HL-60/S4 treated with retinoic acid at 250 ng/mL for 4 days and 3 days (cell line): ENCODE results near the gene ZBTB43.

Experiments used
- in situ Hi-C: fragments of 300-500 bp; cut with MboI; formaldehyde crosslinking; loops from 2 replicates; pipeline ENCODE4 v1.7.0; 2022; ENCODE audit warnings: low sequenced_read_pairs

The ZBTB43 gene

DNA sequence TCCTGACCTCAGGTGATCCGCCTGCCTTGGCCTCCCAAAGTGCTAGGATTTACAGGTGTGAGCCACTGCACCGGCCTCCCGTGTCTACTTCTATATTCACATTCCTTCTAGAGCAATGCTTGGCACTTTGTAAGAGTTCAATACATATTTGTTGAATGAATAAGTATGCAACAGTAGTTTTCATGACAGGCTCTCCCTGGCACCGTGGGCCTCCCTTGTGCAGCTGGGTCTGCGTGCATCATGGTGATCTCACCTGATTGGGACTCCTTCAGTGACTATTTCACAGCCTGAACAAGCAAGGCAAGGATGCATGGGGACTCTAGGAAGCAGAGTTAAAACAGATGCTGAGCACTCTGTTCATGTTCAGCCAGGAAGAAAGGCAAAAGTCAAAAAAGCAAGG is 48.8 kb downstream of the ZBTB43 start:
- in situ Hi-C loops, result no loop called here

DNA sequence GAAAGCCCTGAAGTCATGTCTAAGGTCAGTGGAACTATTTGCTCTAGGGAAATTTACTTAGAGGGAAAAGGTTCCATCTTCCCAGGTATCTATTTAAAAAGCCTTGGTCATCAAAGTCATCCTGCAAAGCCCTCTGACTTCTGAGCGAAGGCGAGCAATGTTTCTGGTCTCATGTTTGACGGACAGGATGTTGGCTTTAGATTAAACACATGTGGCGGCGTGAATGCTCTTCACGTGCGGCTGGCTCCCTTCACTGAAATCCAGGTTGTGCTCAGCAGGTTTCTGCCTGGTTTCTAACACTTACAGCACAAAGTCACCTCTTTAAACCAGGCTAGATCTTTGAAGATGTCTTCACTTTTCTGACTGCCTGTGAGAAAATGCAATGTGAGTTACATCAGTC is 49.9 kb downstream of the ZBTB43 start:
- in situ Hi-C loops, result no loop called here

DNA sequence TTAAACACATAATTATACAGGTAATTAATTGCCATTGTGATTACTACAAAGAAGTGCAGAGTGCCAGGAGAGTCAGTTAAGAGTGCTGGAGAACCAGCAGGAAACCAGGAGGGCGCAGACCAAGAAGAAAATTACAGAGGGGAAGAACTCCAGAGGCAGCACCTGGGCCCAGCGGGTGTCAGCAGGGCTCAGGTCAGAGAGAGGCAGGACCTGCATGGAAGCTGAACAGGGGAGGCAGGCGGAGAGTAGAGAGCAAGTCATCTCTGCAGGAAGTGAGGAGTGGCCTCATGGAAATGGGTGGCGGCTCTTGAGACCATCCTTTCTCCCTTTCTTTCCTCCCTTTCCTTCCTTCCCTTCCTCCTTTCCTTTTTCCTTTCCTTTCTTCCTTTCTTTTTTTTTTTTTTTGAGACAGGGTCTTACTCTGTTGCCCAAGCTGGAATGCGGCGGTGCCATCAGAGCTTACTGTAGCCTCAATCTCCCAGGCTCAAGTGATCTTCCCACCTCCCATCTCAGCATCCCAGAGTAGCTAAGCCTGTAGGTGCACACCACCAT is 51.6 kb downstream of the ZBTB43 start:
- in situ Hi-C loops, result no loop called here

DNA sequence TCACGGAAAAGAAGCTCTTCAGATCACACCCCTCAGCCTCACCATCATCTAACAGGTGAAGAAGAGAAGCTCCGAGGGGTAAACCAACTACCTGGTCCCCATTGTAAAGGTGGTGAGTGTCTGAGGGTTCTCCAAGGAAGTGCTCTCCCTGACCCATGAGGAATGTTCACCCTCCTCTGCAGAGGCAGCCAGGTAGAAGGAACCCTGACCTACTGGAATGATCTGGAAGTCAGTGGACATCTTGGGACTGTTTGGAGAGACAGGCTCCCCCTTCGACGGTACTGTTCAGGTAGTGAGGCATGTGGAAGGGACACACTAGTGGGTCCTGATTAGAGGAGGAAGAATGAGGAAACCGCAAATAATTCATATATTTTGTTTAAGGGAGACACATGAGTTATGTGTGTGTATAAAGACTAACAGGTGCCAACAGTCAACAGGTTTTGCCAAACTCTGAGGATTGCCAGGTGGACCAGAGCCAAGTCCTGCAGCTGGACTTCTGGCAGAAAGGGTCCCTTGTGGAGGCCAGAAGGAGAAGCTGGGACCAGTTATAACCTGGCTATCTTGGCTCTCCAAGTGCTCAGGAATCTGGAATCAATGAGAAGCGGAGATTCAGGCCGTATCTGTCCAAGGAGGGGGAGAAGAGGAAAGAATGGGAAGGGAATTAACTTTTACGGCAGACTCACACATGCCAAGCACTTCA is 52.6 kb downstream of the ZBTB43 start:
- in situ Hi-C loops, result no loop called here

DNA sequence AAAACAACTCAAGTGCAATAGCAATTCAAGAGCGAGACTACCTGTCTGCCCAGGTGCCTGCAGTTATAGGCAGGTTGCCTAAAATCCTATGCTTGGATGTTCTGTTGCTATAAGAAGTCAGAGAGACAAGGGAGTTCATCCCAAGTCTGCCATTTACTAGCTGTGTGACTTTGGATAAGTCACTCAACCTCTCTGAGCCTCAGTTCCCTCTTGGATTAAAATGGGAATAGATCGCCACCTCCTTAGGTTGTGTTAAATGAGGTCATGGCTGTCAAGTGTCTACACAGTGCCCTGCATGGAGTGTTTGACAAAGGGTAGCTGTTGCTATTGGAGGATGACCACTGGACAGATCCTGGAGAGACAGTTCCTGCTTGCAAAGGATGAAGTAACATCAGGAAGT is 54.3 kb downstream of the ZBTB43 start:
- in situ Hi-C loops, result no loop called here

DNA sequence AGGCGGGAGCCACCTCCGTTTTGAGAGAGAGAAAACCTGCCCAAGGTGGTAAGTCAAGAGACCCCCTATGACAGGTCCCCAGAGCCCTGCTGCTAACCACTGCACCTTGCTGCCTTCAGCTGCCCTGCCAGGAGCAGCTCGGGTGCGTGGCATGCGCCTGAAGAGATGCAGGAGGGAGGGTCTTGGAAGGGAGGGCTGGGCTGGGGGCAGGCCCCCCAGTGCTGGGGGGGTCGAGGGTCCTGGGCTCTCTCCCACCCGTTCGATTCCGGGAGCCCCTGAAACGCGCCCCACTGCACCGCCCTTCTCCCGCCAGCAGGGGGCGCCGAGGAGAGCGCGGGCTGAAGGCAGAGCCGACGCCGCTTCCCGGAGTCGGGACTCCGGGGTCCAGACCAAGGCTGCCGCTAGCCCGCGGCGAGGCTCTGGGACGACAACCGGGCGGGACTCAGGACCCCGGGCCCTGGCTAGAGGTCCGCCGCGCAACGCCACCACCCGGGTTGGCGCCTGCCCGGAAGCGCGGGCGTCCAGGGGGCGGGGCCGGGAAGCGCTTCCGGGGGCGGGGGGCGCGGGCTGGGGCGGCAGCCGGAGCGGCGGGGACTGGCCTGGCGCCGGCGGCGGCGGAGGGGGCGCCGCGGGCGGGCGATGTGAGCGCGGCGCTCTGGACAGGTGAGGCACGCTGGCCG is 55.4 kb downstream of the ZBTB43 start, which contains the start of gene ZBTB34:
Gene ZBTB34 (plus strand): TSS at position 563 of the 680 bp plus-strand sequence. CDS start 18,761 bp downstream, outside the sequence.
- in situ Hi-C loops, result no loop called here

DNA sequence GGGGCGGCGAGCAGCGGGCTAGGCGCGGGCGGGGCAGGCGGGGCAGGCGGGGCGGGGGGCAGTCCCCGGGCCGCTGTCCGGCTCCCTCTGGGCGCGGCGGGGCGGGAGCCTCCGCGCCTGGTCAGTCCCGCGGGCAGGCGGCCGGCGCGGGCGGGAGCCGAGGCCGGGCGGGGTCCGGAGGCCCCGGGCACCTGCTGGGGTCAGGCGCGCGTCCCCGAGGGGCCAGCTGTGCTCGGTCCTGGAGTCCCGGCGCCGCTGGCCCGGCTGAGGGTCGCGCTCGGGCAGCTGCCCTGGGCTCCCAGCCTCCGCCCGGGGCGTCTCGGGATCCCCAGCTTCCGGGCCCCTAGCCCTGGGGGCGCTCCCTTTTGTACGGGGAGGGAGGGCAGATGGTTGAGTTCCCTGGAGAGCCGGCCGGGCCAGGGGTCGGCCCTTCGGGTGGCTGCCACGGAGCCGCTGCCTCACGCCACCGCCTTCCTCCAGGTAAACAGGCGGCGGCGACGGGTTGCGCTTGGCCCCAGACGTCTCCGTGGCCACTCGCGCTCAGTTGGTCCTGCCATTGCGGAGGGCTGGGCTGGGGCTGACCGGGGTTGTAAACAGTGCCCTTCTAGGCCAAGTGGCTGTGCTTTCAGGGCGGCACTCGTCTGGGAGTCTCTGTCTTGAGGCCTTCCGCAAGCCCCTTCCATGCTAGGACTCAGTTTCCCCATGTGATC is 56.1 kb downstream of the ZBTB43 start:
- in situ Hi-C loops, result no loop called here

DNA sequence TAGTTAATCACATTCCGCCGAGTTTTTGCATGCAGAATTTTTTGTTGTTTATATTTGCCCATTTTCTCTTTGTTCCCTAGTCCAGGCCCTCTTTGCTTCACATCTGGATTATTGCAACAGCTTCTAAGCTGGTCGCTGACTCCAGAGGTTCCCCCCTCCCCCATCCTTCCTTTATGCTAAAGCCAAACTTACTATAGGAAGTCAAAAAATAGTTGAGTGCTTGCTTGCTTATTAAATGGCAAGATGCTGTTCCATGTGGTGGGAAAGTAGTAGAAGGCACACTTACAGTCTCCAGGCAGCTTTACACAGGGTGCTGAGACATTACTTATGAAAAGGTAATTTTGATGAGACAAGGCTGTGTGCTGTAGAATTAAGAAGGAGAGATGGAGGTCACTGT is 56.9 kb downstream of the ZBTB43 start:
- in situ Hi-C loops, result no loop called here

DNA sequence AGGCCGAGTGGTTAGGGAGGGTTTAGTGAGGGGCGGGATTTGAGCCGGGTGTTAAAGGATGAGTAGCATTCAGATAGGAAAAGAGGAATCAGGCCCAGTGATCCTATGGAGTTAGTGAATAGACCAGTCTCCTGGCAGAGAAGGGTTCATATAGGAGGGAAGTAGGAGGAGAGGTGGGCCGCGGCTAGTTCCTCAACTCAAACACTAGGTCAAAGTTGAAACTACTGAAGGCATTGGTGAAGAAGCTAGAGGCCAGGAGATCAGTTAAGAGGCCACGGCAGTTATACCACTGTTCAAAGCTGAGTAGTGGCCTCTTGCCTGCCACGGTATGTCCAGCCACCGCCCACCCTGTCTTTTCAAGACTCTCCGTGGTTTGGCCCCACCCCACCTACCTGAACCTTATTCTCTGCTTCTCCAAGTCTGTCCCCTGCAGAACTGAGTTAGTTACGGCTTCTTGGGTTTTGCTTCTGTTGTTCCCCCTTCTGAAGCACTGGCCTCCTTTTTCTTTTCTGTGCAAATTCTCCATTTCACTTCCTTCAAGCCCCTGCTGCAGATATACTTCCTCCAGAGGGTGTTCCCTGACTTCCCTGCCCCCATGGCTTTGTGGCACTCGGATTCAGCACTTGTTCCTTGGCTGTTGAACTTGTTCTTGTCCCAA is 57.4 kb downstream of the ZBTB43 start:
- in situ Hi-C loops, result no loop called here

DNA sequence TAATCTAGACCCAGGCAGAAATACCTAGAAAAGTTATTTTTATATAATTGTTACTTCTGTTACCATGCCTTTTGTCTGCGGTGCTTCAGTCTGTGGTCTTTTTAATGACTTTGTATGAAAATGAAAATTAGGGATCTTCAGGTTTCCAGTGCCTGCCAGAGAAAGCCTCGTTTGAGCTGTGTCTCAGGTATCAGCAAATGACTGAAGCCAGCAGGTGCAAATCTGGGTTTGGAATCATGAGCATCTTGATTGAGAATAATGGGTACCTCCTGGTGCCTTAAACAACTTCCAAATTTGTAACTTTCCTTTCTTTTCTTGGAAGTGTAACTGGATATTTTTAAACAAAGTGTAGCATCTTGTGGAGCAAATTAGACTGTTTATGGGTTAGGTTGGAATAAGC is 59.9 kb downstream of the ZBTB43 start:
- in situ Hi-C loops, result no loop called here

DNA sequence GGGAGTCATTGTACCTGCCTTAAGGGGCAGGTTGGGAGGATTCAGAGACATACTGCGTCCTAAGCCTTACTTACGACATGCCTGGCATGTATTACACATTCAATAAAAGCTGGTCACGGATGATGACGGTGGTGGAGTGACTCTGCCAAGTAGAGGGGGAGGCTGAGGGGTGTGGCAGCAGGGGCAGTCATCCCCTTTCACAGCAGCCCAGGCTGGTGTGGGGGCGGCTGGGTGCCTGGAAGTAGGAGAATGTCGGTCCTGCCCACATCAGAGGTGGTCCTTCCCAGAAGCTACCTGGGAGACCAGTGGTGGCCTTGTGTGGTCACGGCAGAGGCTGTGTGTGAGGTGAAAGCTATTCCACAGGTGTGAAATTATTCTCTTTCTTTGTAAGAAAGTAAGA is 64.5 kb downstream of the ZBTB43 start:
- in situ Hi-C loops, result no loop called here

DNA sequence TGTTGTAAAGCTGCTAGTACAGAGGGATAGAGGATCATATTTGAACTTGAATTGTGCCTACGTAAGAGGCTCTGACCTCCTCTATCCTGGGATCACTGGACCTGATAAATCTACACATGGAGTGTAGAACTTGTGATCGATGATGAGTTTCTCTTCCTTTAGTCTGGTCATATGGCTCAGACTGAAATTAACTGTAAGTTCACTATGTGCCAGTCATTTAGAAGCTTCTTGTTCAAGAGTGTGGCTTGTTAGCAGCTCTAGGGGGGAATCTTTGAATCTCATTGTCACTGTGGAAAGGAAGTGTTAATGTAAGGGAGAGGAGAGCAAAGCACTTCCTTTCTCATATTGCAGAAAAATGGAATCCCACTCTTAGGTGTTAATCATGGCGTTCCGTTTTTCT is 67.7 kb downstream of the ZBTB43 start:
- in situ Hi-C loops, result no loop called here

DNA sequence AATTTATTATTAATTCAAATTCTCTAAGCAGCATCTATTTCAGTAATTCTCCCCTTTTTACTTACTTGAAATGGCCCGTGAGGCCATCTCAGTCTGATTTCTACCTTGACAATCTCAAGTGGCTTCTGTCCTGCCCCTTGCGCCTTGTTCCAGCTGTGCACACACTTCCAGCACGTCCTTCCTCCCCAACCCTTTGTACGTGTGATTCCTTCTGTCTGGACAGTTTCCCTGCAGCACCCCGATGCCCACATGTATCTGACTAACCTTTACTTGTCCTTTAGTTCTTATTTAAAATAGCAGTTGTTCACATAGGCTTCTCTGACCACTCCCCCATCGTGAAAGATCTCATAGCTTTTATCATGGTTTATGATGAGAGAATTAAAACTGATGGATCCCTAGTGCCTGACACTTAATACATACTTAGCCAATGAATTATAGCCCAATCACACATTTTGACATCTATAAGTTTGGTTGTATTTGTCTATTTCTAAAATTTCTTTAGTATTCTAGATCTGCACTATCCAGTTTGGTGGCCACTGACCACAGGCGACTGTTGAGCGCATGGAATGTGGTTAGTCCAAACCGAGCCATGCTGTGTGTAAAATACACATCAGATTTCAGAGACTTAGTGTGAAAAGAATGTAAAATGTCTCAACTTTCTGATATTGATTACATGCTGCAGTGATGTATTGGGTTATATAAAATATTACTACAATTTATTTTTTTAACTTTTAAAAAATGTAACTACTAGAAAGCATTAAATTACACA is 69.9 kb downstream of the ZBTB43 start:
- in situ Hi-C loops, result no loop called here

DNA sequence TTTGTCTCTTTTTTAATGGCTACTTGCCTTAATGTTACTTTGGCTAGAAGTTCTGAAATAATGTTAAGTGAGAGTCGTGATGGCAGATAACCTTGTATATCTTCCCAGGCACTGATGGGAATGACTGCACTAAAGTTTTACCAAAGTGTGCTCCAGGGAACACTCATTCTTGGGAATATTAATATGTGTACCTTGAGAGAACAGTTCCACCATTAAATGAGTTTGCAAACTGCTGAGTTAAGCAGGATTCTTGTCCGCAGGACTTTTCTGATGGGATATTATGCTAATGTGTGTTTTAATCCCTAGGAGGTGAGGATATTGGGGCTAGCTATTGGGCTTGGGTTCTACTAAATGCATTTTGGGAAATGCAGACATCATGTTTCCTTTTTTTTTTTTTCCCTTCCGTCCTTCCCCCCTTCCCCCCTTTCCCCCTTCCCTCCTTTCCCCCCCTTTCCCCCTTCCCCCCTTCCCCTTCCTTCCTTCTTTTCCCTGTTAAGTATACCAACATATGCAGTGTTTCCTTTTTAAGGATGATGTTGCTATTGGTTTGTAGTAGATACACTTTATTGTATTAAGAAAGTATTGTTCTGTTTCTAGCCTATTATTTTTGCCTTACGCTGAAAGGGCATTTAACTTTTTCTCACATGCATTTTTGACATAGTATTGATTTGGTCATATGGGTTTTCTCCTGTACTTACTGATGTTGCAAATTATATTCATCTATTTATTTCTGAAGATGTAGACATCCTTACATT is 71.1 kb downstream of the ZBTB43 start:
- in situ Hi-C loops, result no loop called here

DNA sequence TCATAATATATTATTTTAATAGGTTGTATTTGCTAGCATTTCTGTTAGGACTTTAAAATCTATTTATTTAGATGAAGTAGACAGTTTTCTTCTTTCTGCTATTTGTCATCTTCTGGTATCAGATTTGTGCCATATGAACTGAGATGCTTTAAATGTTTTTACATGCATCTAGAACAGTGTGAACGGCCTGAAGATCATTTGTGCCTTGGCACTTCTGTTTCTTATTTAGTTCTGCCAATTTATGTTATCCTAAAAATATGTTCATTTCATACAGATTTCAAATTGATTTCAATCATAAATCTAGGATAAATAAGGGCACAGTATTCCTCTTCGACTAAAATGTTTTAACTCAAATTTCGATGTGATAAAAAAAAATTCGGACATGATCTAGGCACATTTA is 71.7 kb downstream of the ZBTB43 start:
- in situ Hi-C loops, result no loop called here

DNA sequence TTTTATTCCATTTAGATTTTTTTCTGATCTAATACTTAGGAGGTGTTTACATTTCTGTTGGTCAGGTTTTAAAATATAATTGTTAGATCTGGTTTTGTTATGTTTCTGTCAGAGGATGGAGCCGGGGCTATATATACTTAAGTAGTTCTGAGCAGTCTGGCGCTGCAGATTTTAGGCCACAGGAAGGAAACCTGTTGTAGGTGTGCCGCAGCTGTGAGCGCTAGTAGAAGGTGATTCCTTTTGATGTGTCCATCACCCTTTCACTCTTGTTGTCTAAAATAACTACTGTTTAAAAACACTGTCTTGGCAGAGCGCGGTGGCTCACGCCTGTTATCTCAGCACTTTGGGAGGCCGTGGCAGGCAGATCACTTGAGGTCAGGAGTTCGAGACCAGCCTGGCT is 72.6 kb downstream of the ZBTB43 start:
- in situ Hi-C loops, result no loop called here

DNA sequence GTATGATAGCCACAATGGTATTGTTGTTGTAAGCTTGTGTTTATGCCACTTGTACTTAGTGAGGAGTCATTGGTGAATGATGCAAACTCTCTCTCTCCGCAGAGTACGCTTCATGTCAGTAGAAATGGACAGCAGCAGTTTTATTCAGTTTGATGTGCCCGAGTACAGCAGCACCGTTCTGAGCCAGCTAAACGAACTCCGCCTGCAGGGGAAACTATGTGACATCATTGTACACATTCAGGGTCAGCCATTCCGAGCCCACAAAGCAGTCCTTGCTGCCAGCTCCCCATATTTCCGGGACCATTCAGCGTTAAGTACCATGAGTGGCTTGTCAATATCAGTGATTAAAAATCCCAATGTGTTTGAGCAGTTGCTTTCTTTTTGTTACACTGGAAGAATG is 74.4 kb downstream of the ZBTB43 start:
- in situ Hi-C loops, result no loop called here

DNA sequence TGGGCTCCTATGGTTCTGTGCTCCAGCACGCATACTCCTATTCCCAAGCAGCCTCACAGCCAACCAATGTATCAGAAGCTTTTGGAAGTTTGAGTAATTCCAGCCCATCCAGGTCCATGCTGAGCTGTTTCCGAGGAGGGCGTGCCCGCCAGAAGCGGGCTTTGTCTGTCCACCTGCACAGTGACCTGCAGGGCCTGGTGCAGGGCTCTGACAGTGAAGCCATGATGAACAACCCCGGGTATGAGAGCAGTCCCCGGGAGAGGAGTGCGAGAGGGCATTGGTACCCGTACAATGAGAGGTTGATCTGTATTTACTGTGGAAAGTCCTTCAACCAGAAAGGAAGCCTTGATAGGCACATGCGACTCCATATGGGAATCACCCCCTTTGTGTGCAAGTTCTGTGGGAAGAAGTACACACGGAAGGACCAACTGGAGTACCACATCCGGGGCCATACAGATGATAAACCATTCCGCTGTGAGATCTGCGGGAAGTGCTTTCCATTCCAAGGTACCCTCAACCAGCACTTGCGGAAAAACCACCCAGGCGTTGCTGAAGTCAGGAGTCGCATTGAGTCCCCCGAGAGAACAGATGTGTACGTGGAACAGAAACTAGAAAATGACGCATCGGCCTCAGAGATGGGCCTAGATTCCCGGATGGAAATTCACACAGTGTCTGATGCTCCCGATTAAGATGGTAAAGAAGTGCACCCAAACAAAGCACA is 75.5 kb downstream of the ZBTB43 start:
- in situ Hi-C loops, result no loop called here

DNA sequence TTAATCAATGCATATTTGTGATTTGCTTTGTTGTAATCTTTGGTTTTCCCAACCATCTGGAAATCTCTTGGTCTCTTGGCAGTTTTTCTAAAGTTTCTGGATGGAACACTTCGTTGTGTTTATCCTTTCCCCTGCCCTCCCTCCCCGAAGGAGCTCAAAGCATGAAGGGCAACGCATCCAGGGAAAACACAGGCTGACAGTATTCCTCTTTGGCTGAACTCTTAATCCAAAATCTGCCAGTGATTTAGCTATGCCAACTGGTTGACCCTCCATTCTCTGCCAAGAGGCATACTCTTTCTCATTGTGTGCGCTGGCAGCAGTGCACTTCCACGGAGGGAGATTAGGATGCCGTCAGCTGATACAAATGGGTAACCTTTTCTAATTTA is 76.1 kb downstream of the ZBTB43 start:
- in situ Hi-C loops, result no loop called here
